ENCODE results near the gene ABCC9. TPM values are rescaled to one million over a fixed set of nuclear protein-coding genes. Genes with fewer than 3 reads are reported as not detected.

Gene ABCC9
- total RNA-seq, 1 donor, result 20.0 TPM

- H3K4me3 ChIP-seq (ENCODE audit: low read depth, low read length), result no peak overlapping the region
- TF ChIP-seq CTCF (IDR thresholded peaks at IDR 0.05; ENCODE audit: insufficient read depth, low read length), result no peak
- DNase-seq (ENCODE audit: low read depth), result peak; percentile 38
Observed at GRCh38 chr12:21983095-21983494, 41.9 kb upstream of the ABCC9 start.

GRCh38 chr12:21980544-21980943, 39.3 kb upstream of the ABCC9 start:
- no peak for TF ChIP-seq CTCF (IDR thresholded peaks at IDR 0.05; ENCODE audit: insufficient read depth, low read length)
- no peak for DNase-seq (ENCODE audit: low read depth)
- H3K4me3 ChIP-seq (ENCODE audit: low read depth, low read length), result no peak overlapping the region

- H3K4me3 ChIP-seq (ENCODE audit: low read depth, low read length), result no peak overlapping the region
- TF ChIP-seq CTCF (IDR thresholded peaks at IDR 0.05; ENCODE audit: insufficient read depth, low read length), result no peak
- DNase-seq (ENCODE audit: low read depth), result no peak
Observed at GRCh38 chr12:21975293-21975692, 34.1 kb upstream of the ABCC9 start.

- TF ChIP-seq CTCF (IDR thresholded peaks at IDR 0.05; ENCODE audit: insufficient read depth, low read length), result no peak
- no peak for DNase-seq (ENCODE audit: low read depth)
- H3K4me3 ChIP-seq (ENCODE audit: low read depth, low read length), result no peak overlapping the region
Observed at GRCh38 chr12:21973221-21973620, 32.0 kb upstream of the ABCC9 start.

- TF ChIP-seq CTCF (IDR thresholded peaks at IDR 0.05; ENCODE audit: insufficient read depth, low read length), result no peak
- DNase-seq (ENCODE audit: low read depth), result peak; percentile 35
- H3K4me3 ChIP-seq (ENCODE audit: low read depth, low read length), result no peak overlapping the region
Observed at GRCh38 chr12:21972055-21972454, 30.8 kb upstream of the ABCC9 start.

- no peak for TF ChIP-seq CTCF (IDR thresholded peaks at IDR 0.05; ENCODE audit: insufficient read depth, low read length)
- no peak overlapping the region for H3K4me3 ChIP-seq (ENCODE audit: low read depth, low read length)
- DNase-seq (ENCODE audit: low read depth), result no peak
Observed at GRCh38 chr12:21971344-21971743, 30.1 kb upstream of the ABCC9 start.

GRCh38 chr12:21962821-21963220, 21.6 kb upstream of the ABCC9 start:
- TF ChIP-seq CTCF (IDR thresholded peaks at IDR 0.05; ENCODE audit: insufficient read depth, low read length), result no peak
- DNase-seq (ENCODE audit: low read depth), result no peak
- no peak overlapping the region for H3K4me3 ChIP-seq (ENCODE audit: low read depth, low read length)
